ENCODE data around the gene E2F8. TPM values are rescaled to one million over a fixed set of nuclear protein-coding genes. Genes with fewer than 3 reads are reported as not detected.
"Not testable (repeated sequence)": the region's sequence is repeated elsewhere in the genome, so short reads cannot be mapped to it uniquely, and the experiment has no call there.

E2F8 gene
- polyA plus RNA-seq, 1 donor from 2014 or later: 0.07 TPM

DNA sequence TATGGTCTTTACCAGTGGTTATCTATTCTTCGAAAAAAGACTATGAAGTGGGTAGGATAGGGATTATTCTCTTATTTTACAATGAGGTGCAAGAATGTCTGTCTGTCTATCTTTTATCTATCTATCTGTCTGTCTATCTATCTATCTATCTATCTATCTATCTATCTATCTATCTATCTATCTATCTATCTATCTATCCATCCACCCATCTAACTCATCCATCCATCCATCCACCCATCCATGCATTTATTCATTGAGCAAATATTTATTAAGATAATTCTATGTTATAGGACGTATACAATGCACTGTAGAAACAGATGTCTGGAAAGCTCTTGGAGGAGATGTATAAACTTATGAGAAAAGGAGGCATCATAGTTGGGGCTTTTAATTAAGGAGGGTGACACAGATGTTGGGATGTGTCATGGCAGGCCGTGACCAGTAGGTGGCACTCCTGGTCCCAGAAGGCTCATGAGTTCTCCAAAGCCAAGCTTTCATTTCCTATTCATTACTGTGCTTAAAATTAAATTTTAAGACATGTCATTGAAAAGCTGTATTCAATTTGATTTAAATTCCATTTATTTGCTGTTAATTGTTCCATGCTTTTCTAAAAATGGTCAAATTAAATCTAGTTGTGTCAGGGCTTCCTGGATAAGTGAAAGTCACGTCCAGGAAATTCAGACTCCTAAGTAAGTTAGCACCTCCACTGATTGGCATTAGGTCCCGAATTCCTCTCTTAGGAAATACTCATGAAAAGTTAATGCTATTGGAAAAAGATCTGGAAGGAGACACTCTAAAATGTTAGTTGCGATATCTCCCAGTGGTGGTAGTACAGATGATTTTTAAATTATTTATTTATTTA lies 19.0 kb upstream of the E2F8 start:
- Histone ChIP-seq H3F3A (ENCODE audit: insufficient read depth, low read length, poor library complexity, severe bottlenecking) (no peaks in the 10 kb centered on the region), H3K9me3 (ENCODE audit: low read length) (no peaks in the 10 kb centered on the region), H3K27me3 (ENCODE audit: insufficient read depth, low read depth, low read length) (no peaks in the 10 kb centered on the region), H4K20me1 (ENCODE audit: insufficient read depth) (no peaks in the 10 kb centered on the region), H3K4me3 (ENCODE audit: low read length) (no peak overlapping the region), H3K36me3 (ENCODE audit: insufficient read depth, low read length) (no peaks in the 10 kb centered on the region), H2AFZ (ENCODE audit: low read depth, low read length) (no peak overlapping the region), H3K79me2 (replicated peaks; ENCODE audit: insufficient read depth, low read length) (no peaks in the 10 kb centered on the region), H3K27ac (ENCODE audit: low read length) (no peak overlapping the region), H3K9me2 (ENCODE audit: insufficient read depth, low read length) (no peaks in the 10 kb centered on the region), H3K4me2 (ENCODE audit: low read length) (no peak overlapping the region), H3K9ac (ENCODE audit: low read length) (no peak overlapping the region)
- TF ChIP-seq SMC3 (conservative IDR thresholded peaks at IDR 0.05; ENCODE audit: poor library complexity) (peak; percentile 81), MXI1 (conservative IDR thresholded peaks at IDR 0.05; ENCODE audit: poor library complexity, severe bottlenecking) (no peak), POLR2AphosphoS5 (IDR thresholded peaks at IDR 0.05) (no peak), EP300 (conservative IDR thresholded peaks at IDR 0.05; ENCODE audit: poor library complexity, severe bottlenecking) (no peak), RAD21 (conservative IDR thresholded peaks at IDR 0.05) (peak; percentile 78), EZH2 (IDR thresholded peaks at IDR 0.05; ENCODE audit: borderline replicate concordance, insufficient read depth, low read length, poor library complexity, severe bottlenecking) (no peak), TAF1 (IDR thresholded peaks at IDR 0.05; ENCODE audit: low read depth) (no peak)
- TF ChIP-seq, protein P1, sequence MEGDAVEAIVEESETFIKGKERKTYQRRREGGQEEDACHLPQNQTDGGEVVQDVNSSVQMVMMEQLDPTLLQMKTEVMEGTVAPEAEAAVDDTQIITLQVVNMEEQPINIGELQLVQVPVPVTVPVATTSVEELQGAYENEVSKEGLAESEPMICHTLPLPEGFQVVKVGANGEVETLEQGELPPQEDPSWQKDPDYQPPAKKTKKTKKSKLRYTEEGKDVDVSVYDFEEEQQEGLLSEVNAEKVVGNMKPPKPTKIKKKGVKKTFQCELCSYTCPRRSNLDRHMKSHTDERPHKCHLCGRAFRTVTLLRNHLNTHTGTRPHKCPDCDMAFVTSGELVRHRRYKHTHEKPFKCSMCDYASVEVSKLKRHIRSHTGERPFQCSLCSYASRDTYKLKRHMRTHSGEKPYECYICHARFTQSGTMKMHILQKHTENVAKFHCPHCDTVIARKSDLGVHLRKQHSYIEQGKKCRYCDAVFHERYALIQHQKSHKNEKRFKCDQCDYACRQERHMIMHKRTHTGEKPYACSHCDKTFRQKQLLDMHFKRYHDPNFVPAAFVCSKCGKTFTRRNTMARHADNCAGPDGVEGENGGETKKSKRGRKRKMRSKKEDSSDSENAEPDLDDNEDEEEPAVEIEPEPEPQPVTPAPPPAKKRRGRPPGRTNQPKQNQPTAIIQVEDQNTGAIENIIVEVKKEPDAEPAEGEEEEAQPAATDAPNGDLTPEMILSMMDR (IDR thresholded peaks at IDR 0.05; ENCODE audit: poor library complexity, severe bottlenecking): peak; percentile 82
- TF ChIP-seq, protein P2, sequence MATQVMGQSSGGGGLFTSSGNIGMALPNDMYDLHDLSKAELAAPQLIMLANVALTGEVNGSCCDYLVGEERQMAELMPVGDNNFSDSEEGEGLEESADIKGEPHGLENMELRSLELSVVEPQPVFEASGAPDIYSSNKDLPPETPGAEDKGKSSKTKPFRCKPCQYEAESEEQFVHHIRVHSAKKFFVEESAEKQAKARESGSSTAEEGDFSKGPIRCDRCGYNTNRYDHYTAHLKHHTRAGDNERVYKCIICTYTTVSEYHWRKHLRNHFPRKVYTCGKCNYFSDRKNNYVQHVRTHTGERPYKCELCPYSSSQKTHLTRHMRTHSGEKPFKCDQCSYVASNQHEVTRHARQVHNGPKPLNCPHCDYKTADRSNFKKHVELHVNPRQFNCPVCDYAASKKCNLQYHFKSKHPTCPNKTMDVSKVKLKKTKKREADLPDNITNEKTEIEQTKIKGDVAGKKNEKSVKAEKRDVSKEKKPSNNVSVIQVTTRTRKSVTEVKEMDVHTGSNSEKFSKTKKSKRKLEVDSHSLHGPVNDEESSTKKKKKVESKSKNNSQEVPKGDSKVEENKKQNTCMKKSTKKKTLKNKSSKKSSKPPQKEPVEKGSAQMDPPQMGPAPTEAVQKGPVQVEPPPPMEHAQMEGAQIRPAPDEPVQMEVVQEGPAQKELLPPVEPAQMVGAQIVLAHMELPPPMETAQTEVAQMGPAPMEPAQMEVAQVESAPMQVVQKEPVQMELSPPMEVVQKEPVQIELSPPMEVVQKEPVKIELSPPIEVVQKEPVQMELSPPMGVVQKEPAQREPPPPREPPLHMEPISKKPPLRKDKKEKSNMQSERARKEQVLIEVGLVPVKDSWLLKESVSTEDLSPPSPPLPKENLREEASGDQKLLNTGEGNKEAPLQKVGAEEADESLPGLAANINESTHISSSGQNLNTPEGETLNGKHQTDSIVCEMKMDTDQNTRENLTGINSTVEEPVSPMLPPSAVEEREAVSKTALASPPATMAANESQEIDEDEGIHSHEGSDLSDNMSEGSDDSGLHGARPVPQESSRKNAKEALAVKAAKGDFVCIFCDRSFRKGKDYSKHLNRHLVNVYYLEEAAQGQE (IDR thresholded peaks at IDR 0.05; ENCODE audit: borderline replicate concordance): no peak

DNA sequence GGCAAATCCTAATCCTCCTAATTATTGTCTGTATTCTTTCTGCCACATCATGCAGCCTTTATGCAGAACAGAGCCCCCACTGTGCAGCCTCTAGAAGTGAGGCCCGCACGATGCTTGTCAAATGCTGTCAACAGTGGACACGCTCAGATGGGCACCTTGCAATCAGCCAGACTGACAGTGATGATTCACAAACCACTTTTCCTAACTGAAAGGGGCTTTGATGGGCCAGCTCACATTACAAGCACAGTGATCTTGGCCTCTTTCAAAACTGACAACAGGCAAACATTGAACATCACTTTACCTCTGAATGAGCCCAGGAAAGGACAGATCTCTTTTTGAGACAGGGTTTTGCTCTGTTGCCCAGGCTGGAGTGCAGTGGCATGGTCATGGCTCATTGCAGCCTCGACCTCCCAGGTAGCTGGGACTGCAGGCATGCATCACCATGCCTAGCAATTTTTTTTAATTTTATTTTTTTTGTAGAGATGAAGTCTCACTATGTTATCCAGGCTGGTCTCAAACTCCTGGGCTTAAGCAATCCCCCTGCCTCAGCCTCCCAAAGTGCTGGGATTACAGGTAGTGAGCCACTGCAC lies 18.0 kb upstream of the E2F8 start:
- no peaks in the 10 kb centered on the region for H3K9me2 ChIP-seq (ENCODE audit: insufficient read depth, low read length)
- H3K4me3 ChIP-seq (ENCODE audit: low read length): no peak overlapping the region
- no peaks in the 10 kb centered on the region for H4K20me1 ChIP-seq (ENCODE audit: insufficient read depth)
- peak; percentile 45 for TF ChIP-seq EP300 (conservative IDR thresholded peaks at IDR 0.05; ENCODE audit: poor library complexity, severe bottlenecking)
- TF ChIP-seq TAF1 (IDR thresholded peaks at IDR 0.05; ENCODE audit: low read depth): no peak
- TF ChIP-seq RAD21 (conservative IDR thresholded peaks at IDR 0.05): no peak
- TF ChIP-seq, protein P1 (IDR thresholded peaks at IDR 0.05; ENCODE audit: poor library complexity, severe bottlenecking): no peak
- no peaks in the 10 kb centered on the region for H3K79me2 ChIP-seq (replicated peaks; ENCODE audit: insufficient read depth, low read length)
- no peak overlapping the region for H3K4me2 ChIP-seq (ENCODE audit: low read length)
- H3F3A ChIP-seq (ENCODE audit: insufficient read depth, low read length, poor library complexity, severe bottlenecking): no peaks in the 10 kb centered on the region
- no peaks in the 10 kb centered on the region for H3K36me3 ChIP-seq (ENCODE audit: insufficient read depth, low read length)
- no peaks in the 10 kb centered on the region for H3K27me3 ChIP-seq (ENCODE audit: insufficient read depth, low read depth, low read length)
- H3K27ac ChIP-seq (ENCODE audit: low read length): no peak overlapping the region
- H3K9me3 ChIP-seq (ENCODE audit: low read length): no peaks in the 10 kb centered on the region
- no peak overlapping the region for H2AFZ ChIP-seq (ENCODE audit: low read depth, low read length)
- no peak overlapping the region for H3K9ac ChIP-seq (ENCODE audit: low read length)

DNA sequence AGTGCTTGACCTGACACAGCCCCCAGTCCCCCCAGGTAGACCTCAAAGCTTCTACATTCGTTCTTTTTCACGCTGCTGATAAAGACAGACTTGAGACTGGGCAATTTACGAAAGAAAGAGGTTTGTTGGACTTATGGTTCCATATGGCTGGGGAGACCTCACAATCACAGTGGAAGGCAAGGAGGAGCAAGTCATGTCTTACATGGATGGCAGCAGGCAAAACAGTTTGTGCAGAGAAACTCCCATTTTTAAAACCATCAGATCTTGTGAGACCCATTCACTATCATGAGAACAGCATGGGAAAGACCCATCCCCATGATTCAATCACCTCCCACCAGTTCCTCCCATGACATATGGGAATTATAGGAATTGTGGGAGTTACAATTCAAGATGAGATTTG lies 13.7 kb upstream of the E2F8 start:
- H3K4me2 ChIP-seq (ENCODE audit: low read length); H4K20me1 ChIP-seq (ENCODE audit: insufficient read depth); H3K36me3 ChIP-seq (ENCODE audit: insufficient read depth, low read length); H3K79me2 ChIP-seq (replicated peaks; ENCODE audit: insufficient read depth, low read length); H3K9me2 ChIP-seq (ENCODE audit: insufficient read depth, low read length); H3K27ac ChIP-seq (ENCODE audit: low read length); H3K9ac ChIP-seq (ENCODE audit: low read length); H3K27me3 ChIP-seq (ENCODE audit: insufficient read depth, low read depth, low read length); H2AFZ ChIP-seq (ENCODE audit: low read depth, low read length); H3K9me3 ChIP-seq (ENCODE audit: low read length); H3F3A ChIP-seq (ENCODE audit: insufficient read depth, low read length, poor library complexity, severe bottlenecking); H3K4me3 ChIP-seq (ENCODE audit: low read length): not testable (repeated sequence)

Measured in neural cell (in vitro differentiated cells).